Measurements from ENCODE around the gene BICD1. TPM values are rescaled to one million over a fixed set of nuclear protein-coding genes. Genes with fewer than 3 reads are reported as not detected.
A peak's percentile ranks its signal among the peaks of the same experiment; 100 is the strongest.

The BICD1 gene
- total RNA-seq, 1 donor from 2014 or later = 38.6 TPM

DNA sequence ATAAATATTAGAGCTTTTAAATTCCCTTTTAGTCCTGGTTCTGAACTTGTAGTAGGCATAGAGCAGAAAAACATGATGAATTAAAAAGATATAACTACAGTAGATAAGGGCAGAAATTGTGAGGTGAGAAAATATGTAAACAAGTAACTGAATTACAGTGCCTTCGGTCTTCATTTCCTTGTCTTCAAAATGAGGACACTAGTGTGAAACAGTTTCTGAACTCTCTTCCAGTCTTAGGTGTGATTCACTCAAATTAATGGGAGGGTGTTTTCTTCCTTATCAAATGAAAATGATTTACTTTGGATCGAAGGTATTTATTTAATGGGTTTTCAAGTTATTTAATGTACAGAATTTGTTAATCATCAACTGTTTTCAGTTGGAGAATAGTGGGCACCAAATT is 294.2 kb downstream of the BICD1 start:
- TF ChIP-seq, protein P1, sequence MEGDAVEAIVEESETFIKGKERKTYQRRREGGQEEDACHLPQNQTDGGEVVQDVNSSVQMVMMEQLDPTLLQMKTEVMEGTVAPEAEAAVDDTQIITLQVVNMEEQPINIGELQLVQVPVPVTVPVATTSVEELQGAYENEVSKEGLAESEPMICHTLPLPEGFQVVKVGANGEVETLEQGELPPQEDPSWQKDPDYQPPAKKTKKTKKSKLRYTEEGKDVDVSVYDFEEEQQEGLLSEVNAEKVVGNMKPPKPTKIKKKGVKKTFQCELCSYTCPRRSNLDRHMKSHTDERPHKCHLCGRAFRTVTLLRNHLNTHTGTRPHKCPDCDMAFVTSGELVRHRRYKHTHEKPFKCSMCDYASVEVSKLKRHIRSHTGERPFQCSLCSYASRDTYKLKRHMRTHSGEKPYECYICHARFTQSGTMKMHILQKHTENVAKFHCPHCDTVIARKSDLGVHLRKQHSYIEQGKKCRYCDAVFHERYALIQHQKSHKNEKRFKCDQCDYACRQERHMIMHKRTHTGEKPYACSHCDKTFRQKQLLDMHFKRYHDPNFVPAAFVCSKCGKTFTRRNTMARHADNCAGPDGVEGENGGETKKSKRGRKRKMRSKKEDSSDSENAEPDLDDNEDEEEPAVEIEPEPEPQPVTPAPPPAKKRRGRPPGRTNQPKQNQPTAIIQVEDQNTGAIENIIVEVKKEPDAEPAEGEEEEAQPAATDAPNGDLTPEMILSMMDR (IDR thresholded peaks at IDR 0.05; ENCODE audit: unreplicated experiment) = no peak
- peaks cover 22% of the 10 kb centered on the region for H3K4me1 Mint-ChIP-seq
- H3K27me3 Mint-ChIP-seq (ENCODE audit: low read depth) = peaks cover 9% of the 10 kb centered on the region
- peak overlapping the region; percentile 81 for H3K27ac Mint-ChIP-seq
- H3K9me3 Mint-ChIP-seq = no peaks in the 10 kb centered on the region
- H3K36me3 Mint-ChIP-seq = peaks cover 4% of the 10 kb centered on the region
- no peak for DNase-seq (ENCODE audit: low spot score in 2 of 2, unreplicated experiment in 2 of 2)
- H3K4me3 Mint-ChIP-seq = peak overlapping the region; percentile 98

DNA sequence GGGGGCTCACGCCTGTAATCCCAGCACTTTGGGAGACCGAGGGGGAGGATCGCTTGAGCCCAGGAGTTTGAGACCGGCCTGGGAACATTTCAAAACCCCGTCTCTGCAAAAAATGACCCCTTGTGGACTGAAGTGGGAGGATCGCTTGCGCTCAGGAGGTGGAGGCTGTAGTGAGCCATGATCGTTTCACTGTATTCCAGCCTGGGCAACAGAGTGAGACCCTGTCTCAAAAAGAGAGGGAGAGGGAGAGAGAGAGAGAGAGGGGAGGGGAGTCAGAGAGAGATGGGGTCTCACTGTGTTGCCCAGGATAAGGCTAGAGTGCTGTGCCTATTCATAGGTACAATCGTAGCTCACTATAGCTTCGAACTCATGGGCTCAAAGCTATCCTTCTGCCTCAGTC is 295.5 kb downstream of the BICD1 start:
- TF ChIP-seq, protein P1 (IDR thresholded peaks at IDR 0.05; ENCODE audit: unreplicated experiment) = no peak
- Mint-ChIP-seq H3K4me1 (peaks cover 22% of the 10 kb centered on the region), H3K27ac (no peak overlapping the region), H3K4me3 (no peak overlapping the region), H3K9me3 (no peaks in the 10 kb centered on the region), H3K27me3 (ENCODE audit: low read depth) (peaks cover 9% of the 10 kb centered on the region), H3K36me3 (peaks cover 4% of the 10 kb centered on the region)
- no peak for DNase-seq (ENCODE audit: low spot score in 2 of 2, unreplicated experiment in 2 of 2)

DNA sequence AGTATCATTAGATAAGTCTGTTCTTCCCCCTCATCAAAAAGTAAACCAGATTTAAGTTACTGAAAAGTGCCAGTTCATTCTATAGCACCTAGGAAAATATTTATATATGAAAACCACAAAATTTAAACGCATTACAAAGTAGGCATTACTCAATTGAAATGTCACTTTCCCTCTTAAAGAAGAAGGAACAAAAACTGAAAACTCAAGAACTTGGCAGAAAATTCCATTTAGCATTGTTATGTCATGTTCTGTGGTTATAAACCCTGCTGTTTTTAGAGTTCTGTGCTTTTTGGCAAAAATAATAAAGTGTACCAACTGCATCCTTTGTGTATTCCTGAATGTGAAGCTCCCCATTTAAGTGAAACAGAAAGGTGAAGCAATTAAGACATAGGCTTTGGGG is 296.3 kb downstream of the BICD1 start:
- DNase-seq (ENCODE audit: low spot score in 2 of 2, unreplicated experiment in 2 of 2) = no peak
- Mint-ChIP-seq H3K4me1 (peaks cover 18% of the 10 kb centered on the region), H3K27ac (peak overlapping the region; percentile 32), H3K27me3 (ENCODE audit: low read depth) (peaks cover 9% of the 10 kb centered on the region), H3K36me3 (peaks cover 4% of the 10 kb centered on the region), H3K4me3 (no peak overlapping the region), H3K9me3 (no peaks in the 10 kb centered on the region)
- TF ChIP-seq, protein P1 (IDR thresholded peaks at IDR 0.05; ENCODE audit: unreplicated experiment) = no peak

DNA sequence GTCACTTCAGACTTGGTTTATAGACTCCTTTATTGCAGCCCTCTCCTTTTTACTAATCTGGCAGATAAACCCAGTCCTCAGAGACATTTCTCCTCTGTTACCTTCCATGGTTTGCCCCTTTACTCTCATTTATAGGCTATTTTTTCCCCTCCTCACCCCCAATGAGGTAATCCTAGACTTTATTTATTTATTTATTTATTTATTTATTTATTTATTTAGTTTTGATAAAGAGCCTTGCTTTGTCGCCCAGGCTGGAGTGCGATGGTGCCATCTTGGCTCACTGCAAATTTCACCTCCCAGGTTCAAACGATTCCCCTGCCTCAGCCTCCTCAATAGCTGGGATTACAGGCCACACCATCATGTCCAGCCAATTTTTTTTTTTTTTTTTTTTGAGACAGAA is 301.1 kb downstream of the BICD1 start:
- Mint-ChIP-seq H3K27me3 (ENCODE audit: low read depth) (no peaks in the 10 kb centered on the region), H3K27ac (no peak overlapping the region), H3K4me1 (peaks cover 6% of the 10 kb centered on the region), H3K36me3 (peaks cover 9% of the 10 kb centered on the region), H3K4me3 (no peak overlapping the region), H3K9me3 (no peaks in the 10 kb centered on the region)
- no peak for DNase-seq (ENCODE audit: low spot score in 2 of 2, unreplicated experiment in 2 of 2)
- TF ChIP-seq, protein P1 (IDR thresholded peaks at IDR 0.05; ENCODE audit: unreplicated experiment) = no peak

DNA sequence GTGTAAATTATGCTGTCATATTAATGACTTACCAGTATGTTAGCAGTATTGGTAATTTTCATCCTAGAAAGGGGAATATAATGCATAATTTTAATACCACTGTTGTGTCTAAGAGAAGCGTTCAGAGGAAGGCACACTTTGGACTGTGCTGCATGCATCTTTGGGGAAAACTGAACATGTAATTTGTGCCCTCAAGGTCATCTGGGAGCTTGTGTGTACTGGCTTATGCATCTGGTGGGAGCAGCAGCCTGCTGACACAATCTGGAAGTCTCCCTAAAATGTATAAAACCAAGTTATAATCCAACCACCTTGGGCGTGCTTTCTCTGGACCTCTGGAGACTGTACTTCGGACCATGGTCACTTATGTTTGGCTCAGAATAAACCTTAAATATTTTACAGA is 306.8 kb downstream of the BICD1 start:
- H3K27ac Mint-ChIP-seq = no peak overlapping the region
- H3K9me3 Mint-ChIP-seq = no peaks in the 10 kb centered on the region
- H3K36me3 Mint-ChIP-seq = peaks cover 11% of the 10 kb centered on the region
- no peaks in the 10 kb centered on the region for H3K27me3 Mint-ChIP-seq (ENCODE audit: low read depth)
- TF ChIP-seq, protein P1 (IDR thresholded peaks at IDR 0.05; ENCODE audit: unreplicated experiment) = no peak
- no peak overlapping the region for H3K4me3 Mint-ChIP-seq
- H3K4me1 Mint-ChIP-seq = peaks cover 5% of the 10 kb centered on the region
- DNase-seq (ENCODE audit: low spot score in 2 of 2, unreplicated experiment in 2 of 2) = no peak

DNA sequence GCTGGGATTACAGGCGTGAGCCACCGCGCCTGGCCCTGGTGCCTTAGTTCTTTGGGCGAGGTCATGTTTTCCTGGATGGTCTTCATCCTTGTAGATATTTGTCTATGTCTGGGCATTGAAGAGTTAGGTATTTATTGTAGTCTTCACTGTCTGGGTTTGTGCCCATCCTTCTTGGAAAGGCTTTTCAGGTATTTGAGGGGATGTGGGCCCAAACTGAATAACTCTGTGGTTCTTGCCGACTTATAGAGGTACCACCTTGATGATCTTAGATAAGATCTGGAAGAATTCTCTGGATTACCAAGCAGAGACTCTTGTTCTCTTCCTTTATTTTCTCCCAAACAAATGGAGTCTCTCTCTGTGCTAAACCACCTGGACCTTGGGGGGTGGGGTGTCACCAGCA is 311.6 kb downstream of the BICD1 start:
- TF ChIP-seq, protein P1 (IDR thresholded peaks at IDR 0.05; ENCODE audit: unreplicated experiment) = no peak
- no peak for DNase-seq (ENCODE audit: low spot score in 2 of 2, unreplicated experiment in 2 of 2)
- no peaks in the 10 kb centered on the region for H3K27me3 Mint-ChIP-seq (ENCODE audit: low read depth)
- no peaks in the 10 kb centered on the region for H3K9me3 Mint-ChIP-seq
- H3K4me1 Mint-ChIP-seq = peaks cover 29% of the 10 kb centered on the region
- H3K4me3 Mint-ChIP-seq = no peak overlapping the region
- H3K36me3 Mint-ChIP-seq = peaks cover 6% of the 10 kb centered on the region
- no peak overlapping the region for H3K27ac Mint-ChIP-seq
